Endothelial cell of umbilical vein (primary cell): ENCODE results near the gene BMAL2.

Experiments used
- CTCF ChIP-seq, 2 donors: IDR thresholded peaks; 1 replicate in 1 of 2; 2 replicates in 1 of 2; pipeline ENCODE4 v1.5.1; 2011; ENCODE audit warnings: low read length in 2 of 2, mild to moderate bottlenecking in 2 of 2, moderate library complexity in 2 of 2, control low read depth in 1 of 2, inconsistent platforms in 1 of 2, low read depth in 1 of 2; ENCODE audit not compliant: insufficient read depth in 1 of 2; ENCODE audit errors: extremely low read depth in 1 of 2
- EZH2 ChIP-seq: IDR thresholded peaks from 2 replicates; pipeline ENCODE4 v1.6.1; 2012; ENCODE audit warnings: borderline replicate concordance, low read depth, mild to moderate bottlenecking, moderate library complexity, low read length, inconsistent platforms; ENCODE audit not compliant: severe bottlenecking
- FOS ChIP-seq: IDR thresholded peaks from 2 replicates; pipeline ENCODE4 v1.6.1; 2011; ENCODE audit warnings: mild to moderate bottlenecking, low read length, moderate library complexity, borderline replicate concordance; ENCODE audit not compliant: insufficient read depth
- JUN ChIP-seq: IDR thresholded peaks from 2 replicates; pipeline ENCODE4 v1.6.1; 2011; ENCODE audit warnings: borderline replicate concordance, low read depth; ENCODE audit not compliant: insufficient read length, insufficient read depth
- MAX ChIP-seq: IDR thresholded peaks from 2 replicates; pipeline ENCODE4 v1.6.1; 2011; ENCODE audit not compliant: insufficient read depth, insufficient read length
- MYC ChIP-seq: IDR thresholded peaks from one replicate; pipeline ENCODE4 v1.6.1; 2011; ENCODE audit warnings: mild to moderate bottlenecking, low read depth, low read length
- POLR2A ChIP-seq: IDR thresholded peaks from 2 replicates; pipeline ENCODE4 v1.6.1; 2012; ENCODE audit warnings: low read depth, mild to moderate bottlenecking, control low read depth, low read length
- POLR2AphosphoS5 ChIP-seq: IDR thresholded peaks from 2 replicates; pipeline ENCODE4 v1.6.1; 2012; ENCODE audit warnings: low read depth, mild to moderate bottlenecking, control low read depth, low read length, moderate library complexity; ENCODE audit not compliant: insufficient read depth

GRCh38 chr12:27367078-27367477 lies 34.4 kb downstream of the BMAL2 start:
- TF ChIP-seq FOS (no peak), CTCF (IDR thresholded peaks at IDR 0.05; ENCODE audit: extremely low read depth in 1 of 2, insufficient read depth in 1 of 2, low read depth in 1 of 2, low read length in 2 of 2) (no peak), POLR2A (no peak), EZH2 (no peak), MAX (no peak), POLR2AphosphoS5 (no peak), MYC (no peak), JUN (no peak)
